Upper lobe of left lung (tissue), 6 donors: ENCODE results near the gene ZC3H12C. TPM values are rescaled to one million over a fixed set of nuclear protein-coding genes. Genes with fewer than 3 reads are reported as not detected.

Experiments
- ATAC-seq, 2 donors: fragments of 200-7000 bp; cut with Tn5 transposase; one replicate each; pipeline ENCODE4 v1.9.1; 2022; ENCODE audit warnings: mild to moderate bottlenecking in 2 of 2, moderate library complexity in 2 of 2; ENCODE audit not compliant: low FRiP score in 2 of 2
- DNase-seq, 2 donors: peaks; one replicate each; pipeline ENCODE4 v3.0.0-alpha.2; 2019 to 2020
- H3K27ac ChIP-seq, 4 donors: fragments of 200-600 bp; sonication (generic); one replicate each; pipeline ENCODE4 v1.5.1; 2016 to 2019
- H3K27me3 ChIP-seq, 4 donors: fragments of 200-600 bp; sonication (generic); one replicate each; pipeline ENCODE4 v1.5.1; 2017 to 2019
- H3K36me3 ChIP-seq, 4 donors: fragments of 200-600 bp; sonication (generic); one replicate each; pipeline ENCODE4 v1.5.1; 2016 to 2019
- H3K4me1 ChIP-seq, 4 donors: fragments of 200-600 bp; sonication (generic); one replicate each; pipeline ENCODE4 v1.5.1; 2018 to 2019
- H3K4me3 ChIP-seq, 4 donors: fragments of 200-600 bp; sonication (generic); one replicate each; pipeline ENCODE4 v1.5.1; 2017 to 2019; ENCODE audit warnings: mild to moderate bottlenecking in 2 of 4, moderate library complexity in 1 of 4
- H3K9me3 ChIP-seq, 4 donors: fragments of 200-600 bp; sonication (generic); one replicate each; pipeline ENCODE4 v1.5.1; 2018 to 2019
- EP300 ChIP-seq, 4 donors: sonication (generic); formaldehyde crosslinking; IDR thresholded peaks; one replicate each; pipeline ENCODE4 v1.5.1; 2017; ENCODE audit warnings: antibody characterized with exemption in 4 of 4, control low read depth in 2 of 4
- POLR2A ChIP-seq, 4 donors: fragments of 450-650 bp; IDR thresholded peaks; one replicate each; pipeline ENCODE4 v1.5.1; 2016 to 2017; ENCODE audit warnings: antibody characterized with exemption in 4 of 4, mild to moderate bottlenecking in 2 of 4
- POLR2AphosphoS5 ChIP-seq, 2 donors: sonication (generic); formaldehyde crosslinking; IDR thresholded peaks; one replicate each; pipeline ENCODE4 v1.5.1; 2017; ENCODE audit warnings: antibody characterized with exemption in 2 of 2
- WGBS, 2 donors: methylation state at CpG; one replicate each; pipeline ENCODE4 v1.1.5; 2017 to 2018; 5-methylcytosine and 5-hydroxymethylcytosine counted together
- total RNA-seq, 6 donors: library from RNA; depleted of rRNA in 4 of 6; stranded (reverse); fragments of >200 nt in 4 of 6; gene quantifications; one replicate each; pipeline versions ENCODE4 v1.1.0 to v1.2.1, GENCODE V29; 2016 to 2021
- TF ChIP-seq, protein P1 (sequence below), 6 experiments: fragments of 450-650 bp in 4 of 6; fragments of 200-600 bp in 2 of 6; sonication (generic) in 2 of 6; IDR thresholded peaks; one replicate each; pipeline ENCODE4 v1.5.1; 2016 to 2019; ENCODE audit warnings: antibody characterized with exemption in 6 of 6
- donor health status: DM: no; HTN: no; CAD: no; lungs with moderate emphysema.
- donor health status: DM: no; HTN: yes; CAD: no; lungs with severe emphysema.

Gene ZC3H12C
- total RNA-seq, 6 donors from 2014 or later, result 5.5 to 24.5 (median 14.6) TPM

DNA sequence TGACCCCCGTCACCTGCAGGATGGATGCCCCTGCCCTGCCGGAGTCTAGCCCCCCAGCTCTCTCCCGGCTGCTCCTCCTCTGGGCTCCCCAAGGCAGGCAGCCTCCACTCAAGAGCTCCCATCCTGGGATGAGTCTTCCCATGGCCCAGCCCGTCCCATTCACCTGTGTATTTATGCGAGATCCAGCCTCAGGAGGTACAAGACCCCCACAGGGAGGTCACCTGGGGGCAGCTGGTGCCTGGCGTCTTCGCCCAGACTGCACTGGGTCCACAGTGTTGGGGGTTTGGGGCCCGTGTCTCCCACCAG is 43.0 kb upstream of the ZC3H12C start:
- H3K4me3 ChIP-seq, result no peak overlapping the region
- no peak for ATAC-seq

DNA sequence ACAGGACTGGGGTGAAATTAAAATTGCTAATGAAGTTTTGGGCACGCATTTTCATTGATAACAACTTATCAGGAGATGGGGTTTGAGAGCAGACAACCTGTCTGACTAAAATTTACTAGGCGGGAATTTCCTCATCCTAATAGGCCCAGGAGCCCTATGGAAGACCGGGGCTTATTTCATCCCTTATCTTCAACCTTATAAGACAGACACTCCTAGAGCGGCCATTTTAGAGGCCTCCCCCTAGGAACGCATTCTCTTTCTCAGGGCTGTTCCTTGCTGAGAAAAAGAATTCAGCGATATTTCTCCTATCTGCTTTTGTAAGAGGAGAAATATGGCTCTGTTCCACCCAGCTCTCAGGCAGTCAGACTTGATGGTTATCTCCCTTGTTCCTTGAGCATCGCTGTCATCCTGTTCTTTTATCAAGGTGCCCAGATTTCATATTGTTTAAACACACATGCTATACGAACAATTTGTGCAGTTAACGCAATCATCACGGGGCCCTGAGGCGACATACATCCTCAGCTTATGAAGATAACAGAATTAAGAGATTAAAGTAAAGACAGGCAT is 39.3 kb upstream of the ZC3H12C start:
- Histone ChIP-seq H3K4me1 (no peaks in the 10 kb centered on the region), H3K27me3 (no peaks in the 10 kb centered on the region), H3K27ac (no peak overlapping the region), H3K4me3 (no peak overlapping the region), H3K36me3 (no peaks in the 10 kb centered on the region), H3K9me3 (peaks cover 0 to 9% (median 8%) of the 10 kb centered on the region in 4 donors)
- ATAC-seq, result no peak
- TF ChIP-seq EP300 (IDR thresholded peaks at IDR 0.05) (no peak), POLR2A (IDR thresholded peaks at IDR 0.05) (no peak), POLR2AphosphoS5 (IDR thresholded peaks at IDR 0.05) (no peak)
- TF ChIP-seq, protein P1, sequence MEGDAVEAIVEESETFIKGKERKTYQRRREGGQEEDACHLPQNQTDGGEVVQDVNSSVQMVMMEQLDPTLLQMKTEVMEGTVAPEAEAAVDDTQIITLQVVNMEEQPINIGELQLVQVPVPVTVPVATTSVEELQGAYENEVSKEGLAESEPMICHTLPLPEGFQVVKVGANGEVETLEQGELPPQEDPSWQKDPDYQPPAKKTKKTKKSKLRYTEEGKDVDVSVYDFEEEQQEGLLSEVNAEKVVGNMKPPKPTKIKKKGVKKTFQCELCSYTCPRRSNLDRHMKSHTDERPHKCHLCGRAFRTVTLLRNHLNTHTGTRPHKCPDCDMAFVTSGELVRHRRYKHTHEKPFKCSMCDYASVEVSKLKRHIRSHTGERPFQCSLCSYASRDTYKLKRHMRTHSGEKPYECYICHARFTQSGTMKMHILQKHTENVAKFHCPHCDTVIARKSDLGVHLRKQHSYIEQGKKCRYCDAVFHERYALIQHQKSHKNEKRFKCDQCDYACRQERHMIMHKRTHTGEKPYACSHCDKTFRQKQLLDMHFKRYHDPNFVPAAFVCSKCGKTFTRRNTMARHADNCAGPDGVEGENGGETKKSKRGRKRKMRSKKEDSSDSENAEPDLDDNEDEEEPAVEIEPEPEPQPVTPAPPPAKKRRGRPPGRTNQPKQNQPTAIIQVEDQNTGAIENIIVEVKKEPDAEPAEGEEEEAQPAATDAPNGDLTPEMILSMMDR (IDR thresholded peaks at IDR 0.05), result no peak
- WGBS, 2 donors, result 94 to 95% methylated on average over 11 of the region's 11 CpGs
- DNase-seq, result no peak

More for the DNA sequence above, 43.0 kb upstream of the ZC3H12C start:
- Histone ChIP-seq H3K4me1 (no peaks in the 10 kb centered on the region), H3K27ac (no peak overlapping the region), H3K36me3 (no peaks in the 10 kb centered on the region), H3K9me3 (peaks cover 0 to 9% (median 8%) of the 10 kb centered on the region in 4 donors), H3K27me3 (no peaks in the 10 kb centered on the region)
- no peak for TF ChIP-seq POLR2AphosphoS5 (IDR thresholded peaks at IDR 0.05)
- TF ChIP-seq, protein P1 (IDR thresholded peaks at IDR 0.05), result no peak
- TF ChIP-seq POLR2A (IDR thresholded peaks at IDR 0.05), result no peak
- no peak for TF ChIP-seq EP300 (IDR thresholded peaks at IDR 0.05)
- WGBS, 2 donors, result 86 to 98% methylated on average over 8 of the region's 8 CpGs
- peak in 1 of 2 donors; percentile 56 for DNase-seq

DNA sequence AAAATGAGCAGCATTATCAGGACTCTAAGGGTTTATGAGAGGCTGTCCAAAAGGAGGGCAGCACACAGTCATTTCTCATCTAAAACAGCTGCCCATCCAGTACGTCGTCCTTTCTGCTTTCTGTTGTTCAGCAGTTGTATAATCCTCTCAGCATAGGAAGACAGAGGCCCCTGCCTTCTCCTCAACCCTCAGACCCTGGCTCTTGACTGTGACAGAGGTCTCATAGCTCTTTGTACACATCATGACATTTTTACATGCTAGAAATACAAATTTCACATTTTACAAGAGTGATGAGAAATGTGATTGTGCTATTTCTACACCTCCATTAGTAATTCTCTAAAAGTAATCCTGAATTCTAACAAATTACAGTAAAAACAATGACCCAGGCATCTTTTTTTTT is 36.2 kb upstream of the ZC3H12C start:
- Histone ChIP-seq H3K9me3 (peaks cover 0 to 9% (median 8%) of the 10 kb centered on the region in 4 donors), H3K4me3 (no peak overlapping the region), H3K36me3 (no peaks in the 10 kb centered on the region), H3K4me1 (no peaks in the 10 kb centered on the region), H3K27me3 (no peaks in the 10 kb centered on the region), H3K27ac (no peak overlapping the region)
- DNase-seq (no peak), ATAC-seq (no peak)
- 83 to 100% methylated on average over 2 of the region's 2 CpGs for WGBS, 2 donors
- TF ChIP-seq POLR2AphosphoS5 (IDR thresholded peaks at IDR 0.05) (no peak), POLR2A (IDR thresholded peaks at IDR 0.05) (no peak), EP300 (IDR thresholded peaks at IDR 0.05) (no peak)
- TF ChIP-seq, protein P1 (IDR thresholded peaks at IDR 0.05), result no peak

DNA sequence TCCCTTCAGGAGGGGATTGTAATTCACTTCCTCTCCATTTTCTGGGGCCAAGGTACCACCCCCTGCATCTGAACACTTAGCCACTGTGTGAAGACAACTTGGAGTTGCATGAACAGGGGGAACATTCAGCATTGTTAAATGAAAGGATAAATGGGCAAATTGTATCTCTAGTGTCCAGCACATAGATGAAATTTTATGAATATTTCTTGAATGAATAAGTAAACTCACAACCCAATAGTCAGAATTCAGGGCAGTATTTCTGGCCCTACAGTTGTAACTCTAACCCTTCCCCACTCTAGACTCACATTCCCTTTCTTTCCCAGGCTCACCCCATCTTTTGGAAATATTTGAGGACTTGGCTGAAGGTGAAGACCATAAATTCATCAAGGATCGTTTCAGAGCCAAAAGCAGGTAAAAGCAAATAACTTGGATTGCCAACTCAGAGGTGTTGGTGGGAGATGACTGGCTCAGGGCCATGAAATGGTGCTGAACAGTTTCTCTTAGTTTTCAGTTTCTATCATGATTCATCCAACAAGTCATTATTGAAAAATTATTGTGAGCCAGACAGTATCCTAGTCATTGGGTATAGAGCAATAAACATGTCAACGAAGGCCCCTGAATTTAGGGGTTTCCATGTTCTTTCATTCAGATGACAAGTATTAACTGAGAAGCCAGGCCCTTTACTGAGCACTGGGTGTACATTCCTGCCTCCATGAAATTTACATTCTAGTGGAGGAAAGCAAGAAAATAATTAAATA is 33.3 kb upstream of the ZC3H12C start:
- Histone ChIP-seq H3K36me3 (no peaks in the 10 kb centered on the region), H3K4me3 (no peak overlapping the region), H3K9me3 (no peaks in the 10 kb centered on the region), H3K27ac (no peak overlapping the region), H3K27me3 (no peaks in the 10 kb centered on the region), H3K4me1 (no peaks in the 10 kb centered on the region)
- ATAC-seq (no peak), DNase-seq (no peak)
- 86 to 87% methylated on average over 2 of the region's 2 CpGs for WGBS, 2 donors
- TF ChIP-seq POLR2AphosphoS5 (IDR thresholded peaks at IDR 0.05), result no peak

DNA sequence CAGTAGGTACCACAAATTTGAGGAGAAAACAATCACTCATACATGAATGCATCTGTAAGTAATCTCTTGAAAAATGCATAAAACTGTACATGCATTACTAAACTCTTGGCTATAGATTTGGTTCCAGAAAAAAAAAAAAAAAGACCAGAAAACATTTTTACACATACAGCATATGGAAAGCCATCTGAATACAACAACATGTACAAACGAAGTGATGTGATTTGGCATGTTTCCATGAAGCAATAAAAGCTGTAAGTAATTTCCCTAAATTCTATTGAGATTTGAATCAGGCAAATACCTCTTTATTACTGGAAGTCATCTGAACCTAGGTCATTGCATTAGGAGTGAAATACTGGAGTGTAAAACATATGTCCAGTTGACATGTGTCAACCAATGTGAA is 31.9 kb upstream of the ZC3H12C start:
- no peak for TF ChIP-seq POLR2AphosphoS5 (IDR thresholded peaks at IDR 0.05)
- no peak for TF ChIP-seq EP300 (IDR thresholded peaks at IDR 0.05)
- TF ChIP-seq POLR2A (IDR thresholded peaks at IDR 0.05), result no peak
- TF ChIP-seq, protein P1 (IDR thresholded peaks at IDR 0.05), result no peak
- no peak for ATAC-seq
- WGBS, 2 donors, result 68 to 87% methylated on average over 1 of the region's 1 CpG

More for the DNA sequence above, 31.9 kb upstream of the ZC3H12C start:
- Histone ChIP-seq H3K4me3 (no peak overlapping the region), H3K27ac (no peak overlapping the region), H3K4me1 (no peaks in the 10 kb centered on the region), H3K9me3 (no peaks in the 10 kb centered on the region), H3K27me3 (no peaks in the 10 kb centered on the region), H3K36me3 (no peaks in the 10 kb centered on the region)
- DNase-seq, result no peak
